ENCODE measurements around the gene PDCD1.
"Not testable (repeated sequence)": the region's sequence is repeated elsewhere in the genome, so short reads cannot be mapped to it uniquely, and the experiment has no call there.

The PDCD1 gene

DNA sequence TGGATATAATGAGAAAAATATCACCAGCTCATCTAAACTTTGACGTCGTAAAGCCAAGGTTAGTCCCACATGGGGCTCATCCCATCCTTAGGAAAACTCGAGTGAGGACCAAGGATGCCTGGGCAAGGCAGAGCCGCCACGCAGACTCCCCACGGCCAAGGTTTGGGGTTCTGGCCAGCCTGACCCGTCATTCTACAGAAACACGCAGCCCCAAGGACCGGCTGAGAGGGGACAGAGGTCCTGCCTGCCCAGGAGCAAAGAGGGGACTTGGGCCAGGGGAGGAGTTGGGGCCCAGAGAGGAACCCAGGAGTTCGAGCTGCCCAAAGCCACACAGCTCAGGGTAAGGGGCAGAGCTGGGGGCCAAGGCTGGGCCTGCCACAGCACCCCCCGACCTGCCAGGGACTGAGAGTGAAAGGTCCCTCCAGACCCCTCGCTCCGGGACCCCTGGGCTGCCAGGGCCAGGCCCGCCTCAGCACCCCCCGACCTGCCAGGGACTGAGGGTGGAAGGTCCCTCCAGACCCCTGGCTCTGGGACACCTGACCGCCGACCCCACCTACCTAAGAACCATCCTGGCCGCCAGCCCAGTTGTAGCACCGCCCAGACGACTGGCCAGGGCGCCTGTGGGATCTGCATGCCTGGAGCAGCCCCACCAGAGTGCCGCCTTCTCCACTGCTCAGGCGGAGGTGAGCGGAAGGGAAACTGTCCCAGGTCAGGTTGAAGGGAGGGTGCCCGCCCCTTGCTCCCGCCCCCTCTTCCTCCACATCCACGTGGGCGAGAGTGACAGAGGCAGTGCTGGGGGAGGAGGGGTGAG lies at the start of gene PDCD1:
PDCD1 (minus strand) TSS at position 689 of the 811 bp plus-strand sequence; CDS start at position 633, 56 bp downstream.
- DNase-seq (ENCODE audit: low spot score): peak; percentile 50

DNA sequence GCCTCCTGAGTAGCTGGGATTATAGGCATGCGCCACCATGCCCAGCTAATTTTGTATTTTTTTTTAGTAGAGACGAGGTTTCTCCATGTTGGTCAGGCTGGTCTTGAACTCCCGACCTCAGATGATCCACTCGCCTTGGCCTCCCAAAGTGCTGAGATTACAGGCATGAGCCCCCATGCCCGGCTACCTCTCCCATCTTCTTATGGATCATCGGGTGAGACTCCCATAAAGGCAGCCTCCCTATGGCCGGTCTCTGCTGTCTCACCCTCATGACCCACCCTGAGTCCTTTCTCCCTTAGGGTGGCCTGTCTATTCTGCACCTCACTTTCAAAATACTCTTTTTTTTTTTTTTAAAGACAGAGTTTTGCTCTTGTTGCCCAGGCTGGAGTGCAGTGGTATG lies 49.1 kb upstream of the PDCD1 start:
- DNase-seq (ENCODE audit: low spot score): not testable (repeated sequence)

DNA sequence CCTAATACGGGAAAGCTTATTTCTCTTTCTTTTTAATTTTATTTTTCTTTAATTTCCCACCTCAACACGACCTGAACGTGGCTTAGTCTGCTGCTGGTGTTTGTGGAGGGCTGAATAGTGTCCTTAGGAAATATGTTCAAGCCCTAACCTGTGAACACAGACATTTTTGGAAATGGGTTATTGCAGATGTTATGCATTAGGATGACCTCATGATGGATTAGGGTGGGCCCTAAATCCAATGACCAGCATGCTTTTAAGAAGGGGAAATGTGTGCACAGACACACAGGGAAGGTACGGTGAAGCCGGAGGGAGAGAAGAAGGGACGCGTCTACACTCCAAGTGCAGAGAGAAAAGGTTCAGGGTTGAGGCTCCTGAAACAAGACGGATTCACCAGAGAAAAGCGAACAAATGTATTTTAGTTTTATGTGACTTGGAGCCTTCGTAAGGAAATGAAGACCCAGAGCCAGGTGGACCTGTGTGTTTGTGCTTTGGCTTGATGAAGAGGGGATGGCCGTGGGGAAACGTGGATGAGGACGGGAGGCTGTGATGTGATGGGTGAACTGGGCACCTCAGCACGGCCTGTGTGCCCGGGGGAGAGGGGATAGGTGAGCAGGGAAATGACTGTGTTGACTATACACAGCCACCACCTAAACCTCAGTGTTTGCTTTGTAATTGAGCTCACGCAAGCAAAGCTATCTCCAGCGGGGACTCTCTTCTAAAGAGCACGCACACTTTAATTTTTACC lies 48.3 kb upstream of the PDCD1 start:
- no peak for DNase-seq (ENCODE audit: low spot score)

DNA sequence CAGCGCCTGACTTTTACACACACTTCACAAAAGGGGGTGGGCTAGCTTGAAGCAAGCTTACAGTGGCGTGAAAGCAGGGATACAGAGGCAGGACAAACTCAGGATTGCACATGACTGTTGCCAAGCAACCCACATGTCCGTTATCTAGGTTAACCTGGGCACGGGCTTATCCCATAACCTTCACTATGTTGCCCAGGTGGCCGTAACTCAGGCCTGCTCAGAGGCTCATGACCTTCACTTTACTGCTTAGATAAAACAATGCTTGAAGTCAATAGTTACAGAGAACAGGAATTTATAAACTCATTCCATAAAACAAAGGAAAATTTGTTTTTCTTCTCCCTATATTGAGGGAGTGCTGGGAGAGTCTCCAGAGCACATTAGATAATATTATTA lies 47.7 kb upstream of the PDCD1 start:
- DNase-seq (ENCODE audit: low spot score): not testable (repeated sequence)

DNA sequence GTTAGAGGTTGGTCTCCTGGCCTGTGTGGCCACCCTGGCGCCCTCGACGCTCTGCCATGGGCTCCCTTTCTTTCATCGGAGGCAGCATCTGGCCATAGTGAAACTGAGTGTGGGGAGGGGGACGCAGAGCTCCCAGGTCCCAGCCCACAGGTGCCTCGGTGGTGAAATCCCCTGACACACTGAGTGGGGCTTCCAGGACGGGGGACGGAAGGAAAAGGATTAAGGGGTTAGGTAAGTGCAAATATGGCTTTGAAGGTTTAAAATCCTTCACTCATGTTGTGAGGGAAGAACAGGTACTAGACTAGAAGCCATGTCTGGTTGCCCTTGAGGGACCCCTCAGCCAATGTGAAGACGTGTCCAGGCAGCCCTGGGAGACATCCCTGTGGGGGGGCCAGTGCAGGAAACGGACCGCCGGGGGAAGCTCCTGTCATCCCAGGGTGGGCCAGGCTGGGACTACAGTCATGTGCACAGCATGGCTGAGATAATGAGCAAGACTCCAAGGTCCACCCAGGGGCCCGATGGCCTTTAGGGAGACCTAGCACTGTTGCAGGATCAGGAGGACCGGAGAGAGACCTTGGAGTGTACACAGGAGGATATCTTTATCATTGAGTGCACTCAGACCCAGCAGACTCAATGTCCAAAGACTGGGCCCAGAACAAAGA lies 47.2 kb upstream of the PDCD1 start:
- DNase-seq (ENCODE audit: low spot score): no peak

DNA sequence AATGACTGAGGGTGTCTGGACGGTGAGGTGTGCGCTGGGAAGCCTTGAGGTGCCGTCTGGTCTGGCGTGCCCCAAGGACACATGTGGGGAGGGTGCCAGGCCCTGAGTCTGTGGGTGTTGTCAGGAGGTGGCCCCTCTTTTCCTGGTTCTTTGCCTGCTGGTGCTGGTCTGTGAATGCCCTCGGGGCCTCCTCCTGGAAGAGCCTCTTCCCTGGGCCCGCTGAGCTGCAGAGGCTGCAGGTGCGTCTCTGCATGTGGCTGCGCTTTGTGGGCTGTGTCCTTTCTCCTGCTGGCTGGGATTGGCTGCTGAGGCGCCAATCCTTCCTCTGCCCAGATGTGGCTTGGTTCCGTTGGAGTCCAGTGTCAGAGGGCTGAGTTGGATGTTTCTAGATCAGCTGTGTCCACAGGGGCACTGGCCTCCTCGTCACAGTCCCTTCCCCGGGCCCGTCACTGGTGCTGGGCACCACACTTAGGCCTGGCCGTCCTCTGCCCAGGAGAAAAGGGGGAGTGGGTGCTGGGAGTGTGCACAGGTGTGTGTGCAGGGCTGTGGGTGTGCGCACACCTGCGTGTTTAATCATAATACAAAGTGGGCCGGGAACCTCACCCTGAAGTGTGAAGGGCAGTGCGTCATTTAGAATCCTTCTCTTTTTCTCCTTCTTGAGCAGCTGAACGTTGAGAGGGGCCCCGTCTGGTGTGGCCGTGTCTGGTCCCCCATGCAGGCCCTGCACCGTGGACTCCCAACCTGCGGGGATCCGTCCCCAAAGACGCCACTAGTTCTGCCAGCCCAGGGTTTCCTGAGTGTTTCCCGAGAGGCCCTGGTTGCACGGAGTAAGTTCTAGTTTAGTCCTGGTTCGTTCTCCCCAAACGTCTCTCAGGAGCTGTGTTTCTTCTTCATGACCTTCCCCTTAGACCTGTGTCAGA lies 46.4 kb upstream of the PDCD1 start:
- DNase-seq (ENCODE audit: low spot score): no peak

DNA sequence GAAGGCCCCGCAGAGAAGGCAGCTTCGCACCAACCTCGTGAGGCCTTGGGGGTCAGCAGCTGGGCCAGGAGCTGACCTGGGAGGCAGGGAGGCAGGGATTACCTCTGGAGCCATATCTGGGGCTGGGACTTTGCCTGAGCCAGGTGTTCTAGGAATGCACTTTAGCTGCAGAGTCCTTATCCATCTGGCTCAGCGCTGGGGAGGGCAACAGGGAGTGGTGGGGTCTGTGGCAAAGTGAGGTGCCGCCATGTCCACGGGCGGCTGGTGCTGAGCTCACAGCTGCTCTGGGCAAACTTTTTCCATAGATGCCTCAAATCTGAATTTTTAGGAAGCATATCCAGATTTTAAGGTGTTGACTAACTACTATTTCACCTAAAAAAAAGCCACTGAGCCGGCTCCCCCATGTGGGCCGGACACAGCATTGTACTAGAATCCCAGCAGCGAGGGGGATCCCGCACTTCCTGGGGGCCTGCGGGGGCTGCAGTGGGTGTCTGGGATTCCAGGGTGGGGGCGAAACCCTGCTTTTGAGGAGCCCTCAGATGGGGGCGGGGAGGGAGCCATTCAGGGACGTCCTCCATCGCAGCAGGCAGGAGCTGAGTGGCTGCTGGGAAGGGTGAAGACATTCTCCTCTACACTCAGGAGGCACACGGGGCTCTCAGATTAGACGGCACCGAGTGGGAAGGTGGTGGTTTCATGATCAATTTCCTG lies 45.5 kb upstream of the PDCD1 start:
- no peak for DNase-seq (ENCODE audit: low spot score)

DNA sequence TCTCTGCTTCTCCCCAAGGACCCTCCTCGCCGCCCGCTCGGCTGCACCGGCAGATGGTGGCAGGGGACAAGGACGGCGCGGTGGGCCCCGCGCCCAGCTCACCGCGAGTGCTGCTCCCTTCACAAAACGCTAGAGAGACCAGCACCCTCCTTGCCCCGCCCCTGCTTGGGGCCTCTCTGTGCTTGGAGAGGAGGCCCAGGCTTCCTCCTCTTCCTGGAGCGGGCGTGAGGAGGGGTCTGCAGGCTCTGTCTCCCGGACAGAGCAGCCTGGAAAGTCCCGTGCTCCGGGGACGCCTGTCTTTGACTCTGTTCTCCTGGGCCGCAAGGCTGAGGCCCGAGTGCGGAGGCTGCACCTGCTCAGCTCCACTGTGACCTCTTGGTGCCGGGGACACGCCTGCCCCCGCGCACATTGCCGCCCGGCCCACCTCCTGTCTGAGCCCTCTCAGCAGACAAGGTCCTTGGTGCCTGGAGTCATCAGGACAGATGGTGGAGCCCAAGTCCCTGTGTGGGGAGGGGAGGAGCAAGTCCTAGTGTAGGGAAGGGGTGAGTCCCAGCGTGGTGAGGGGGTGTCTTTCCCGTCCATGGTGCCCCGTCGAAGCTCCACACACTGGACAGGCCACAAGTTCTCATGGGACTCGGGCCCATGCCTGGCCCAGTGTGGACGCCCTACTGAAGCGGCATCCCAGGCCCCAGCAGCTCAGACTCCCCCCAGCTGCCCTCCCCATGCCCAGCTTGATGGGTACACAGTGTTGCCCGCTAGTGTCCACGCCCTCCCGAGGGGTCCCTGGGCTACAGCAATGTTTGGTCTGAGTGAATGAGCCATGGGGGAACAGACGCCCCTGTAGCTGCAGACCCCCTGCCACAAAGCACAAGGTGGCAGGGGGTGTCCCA lies 44.7 kb upstream of the PDCD1 start:
- DNase-seq (ENCODE audit: low spot score): no peak

DNA sequence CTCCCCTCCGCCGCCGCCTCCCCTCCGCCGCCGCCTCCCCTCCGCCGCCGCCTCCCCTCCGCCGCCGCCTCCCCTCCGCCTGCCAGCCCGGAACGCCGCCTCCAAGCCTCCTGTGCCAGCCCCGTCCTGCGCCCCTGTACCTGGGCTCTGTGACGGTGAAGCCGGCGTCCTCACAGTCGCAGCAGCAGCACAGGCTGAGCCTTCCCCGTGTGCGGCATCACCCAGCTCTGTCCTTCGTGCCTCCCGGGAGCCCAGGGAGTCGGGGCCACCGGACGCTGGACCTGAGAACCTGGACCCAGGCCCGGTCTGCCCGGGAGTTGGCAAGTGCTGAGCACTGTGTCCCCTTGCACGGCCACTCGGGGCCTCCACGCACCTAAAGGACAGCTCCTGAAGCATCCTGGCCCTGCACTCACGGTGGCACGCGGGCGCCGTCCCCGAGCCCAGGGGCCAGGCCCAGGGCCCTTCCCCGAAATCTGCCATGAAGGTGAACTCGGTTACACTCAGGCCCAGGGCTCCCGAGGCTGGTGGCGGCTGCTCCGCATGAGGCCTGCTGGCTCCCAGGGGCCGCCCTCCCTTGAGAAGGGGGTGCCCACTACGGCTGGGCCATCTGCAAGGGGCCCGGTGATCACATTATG lies 43.8 kb upstream of the PDCD1 start:
- DNase-seq (ENCODE audit: low spot score): no peak

DNA sequence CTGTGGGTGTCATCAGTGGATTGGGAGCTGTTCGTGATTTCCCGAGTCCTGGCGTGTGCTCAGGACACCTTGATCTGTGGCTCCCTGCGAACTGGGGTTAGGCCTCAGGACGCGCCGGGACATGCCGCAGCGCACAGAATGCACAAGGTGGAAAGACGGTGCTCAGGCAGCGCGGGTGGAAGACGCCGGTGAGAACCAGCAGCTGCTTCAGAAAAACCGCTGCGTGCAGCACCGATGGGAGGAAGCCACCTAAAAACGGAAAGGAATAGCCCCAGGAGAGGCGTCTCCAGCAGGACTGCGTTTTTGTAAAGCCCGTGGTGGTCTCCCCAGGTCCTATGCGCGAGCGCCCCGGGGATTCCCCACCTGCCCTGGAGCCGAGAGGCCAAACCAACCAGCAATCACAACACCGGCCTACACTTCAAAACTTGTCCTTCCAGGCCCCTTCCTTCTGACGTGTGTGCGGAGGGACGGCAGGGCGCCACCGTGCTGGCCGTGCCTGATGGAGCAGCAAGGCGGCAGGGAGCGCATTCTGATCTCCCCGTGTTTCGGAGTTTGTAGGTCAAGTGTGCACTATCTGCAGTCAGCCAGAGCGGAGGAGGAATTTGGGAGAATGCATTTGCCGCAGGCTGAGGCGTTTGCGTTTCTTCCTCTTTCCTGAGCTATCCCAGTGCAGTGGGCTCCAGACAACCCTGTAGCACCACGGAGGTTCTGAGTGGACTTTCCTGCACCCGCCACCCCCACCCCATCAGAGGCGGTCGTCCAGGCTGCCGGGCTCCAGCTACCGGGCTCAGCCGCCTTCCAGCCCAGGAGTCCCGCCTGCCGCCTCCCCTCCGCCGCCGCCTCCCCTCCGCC lies 43.0 kb upstream of the PDCD1 start:
- DNase-seq (ENCODE audit: low spot score): no peak

DNA sequence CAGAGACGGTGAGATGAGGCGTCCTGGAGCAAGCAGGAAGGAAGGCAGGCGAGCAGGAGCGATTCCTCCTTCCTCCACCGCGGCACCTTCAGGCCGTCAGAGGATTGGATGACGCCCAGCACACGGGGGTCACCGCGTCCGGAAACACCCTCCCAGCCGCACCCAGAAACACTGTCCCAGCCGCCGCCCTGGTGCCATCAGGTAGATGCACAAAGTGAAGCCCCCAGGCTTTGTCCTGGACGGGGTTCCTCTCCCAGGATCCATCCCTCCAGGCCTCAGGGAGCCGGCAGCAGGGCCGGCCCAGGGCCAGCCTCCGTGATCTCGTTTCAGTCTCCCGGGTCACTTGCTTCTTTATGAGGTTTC lies 42.3 kb upstream of the PDCD1 start:
- DNase-seq (ENCODE audit: low spot score): no peak

DNA sequence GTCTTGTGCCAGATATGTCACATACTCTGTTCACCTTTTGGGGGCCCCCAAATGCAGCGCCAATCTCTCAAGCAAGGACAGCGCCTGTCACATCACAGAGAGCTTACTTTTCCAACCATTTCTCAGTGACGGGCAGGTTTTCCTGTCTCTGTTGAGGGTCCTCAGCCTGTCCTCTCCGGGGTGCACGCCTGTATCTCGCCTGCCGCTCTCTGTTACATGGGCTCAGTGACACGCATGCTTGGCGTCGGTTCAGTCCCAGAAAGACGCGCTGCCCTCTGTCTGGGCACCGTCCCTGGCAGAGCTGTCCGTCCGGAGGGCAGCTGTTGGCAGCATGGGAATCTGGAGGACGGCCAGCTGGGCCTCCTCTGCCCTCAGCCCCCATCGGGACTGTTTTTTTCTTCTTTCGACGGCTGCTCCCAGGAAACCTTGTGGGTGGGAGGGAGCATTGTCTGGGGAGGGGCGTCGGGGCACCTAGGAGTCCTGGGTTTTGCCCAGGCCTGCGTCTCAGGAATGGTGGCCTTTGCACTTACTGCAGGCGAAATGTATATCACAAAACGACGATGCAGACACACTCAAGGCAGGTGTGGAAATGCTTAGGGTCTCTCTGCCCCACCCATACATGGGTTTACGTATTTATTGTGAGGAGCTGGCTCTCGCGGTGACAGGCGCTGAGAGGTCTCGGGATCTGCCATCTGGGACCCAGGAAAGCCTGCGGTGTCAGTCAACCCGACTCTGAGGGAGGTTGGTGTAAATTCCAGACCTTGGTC lies 41.7 kb upstream of the PDCD1 start:
- DNase-seq (ENCODE audit: low spot score): no peak

DNA sequence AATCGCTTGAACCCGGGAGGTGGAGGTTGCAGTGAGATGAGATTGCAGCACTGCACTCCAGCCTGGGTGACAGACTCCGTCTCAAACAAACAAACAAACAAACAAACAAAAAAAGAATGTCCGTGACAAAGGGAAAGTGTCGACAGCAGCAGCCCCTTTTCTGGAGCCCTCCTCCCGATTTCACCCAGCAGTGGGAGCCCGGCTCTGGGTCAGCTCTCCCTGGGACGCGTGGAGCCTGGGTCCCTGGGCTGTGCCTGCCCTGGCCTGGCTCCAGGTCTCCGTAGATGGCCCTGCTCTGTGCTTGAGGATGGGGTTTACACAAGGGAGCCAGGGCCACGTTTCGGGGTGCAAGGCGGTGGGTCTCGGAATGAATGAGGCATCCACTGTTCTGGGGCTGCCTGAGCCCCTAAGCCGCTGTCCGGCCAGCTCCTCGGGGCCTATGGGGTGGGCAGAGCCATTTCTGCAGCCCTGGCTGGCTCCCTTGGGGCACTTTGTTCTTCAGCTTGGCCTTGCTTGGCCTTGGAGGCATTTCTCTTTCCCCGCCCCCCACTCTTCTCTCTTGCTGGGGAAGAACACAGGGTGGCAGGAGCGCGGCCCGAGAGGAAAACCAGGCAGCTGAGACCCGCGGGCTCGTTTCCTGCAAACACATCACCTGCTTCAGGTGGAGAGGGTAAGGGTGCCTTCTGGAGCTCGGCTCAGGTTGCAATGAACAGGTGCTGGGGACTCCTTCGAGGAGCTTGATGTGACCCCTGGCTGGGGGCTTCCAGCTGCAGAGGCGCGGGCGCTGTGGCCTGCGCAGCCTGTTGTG lies 40.0 kb upstream of the PDCD1 start:
- no peak for DNase-seq (ENCODE audit: low spot score)

DNA sequence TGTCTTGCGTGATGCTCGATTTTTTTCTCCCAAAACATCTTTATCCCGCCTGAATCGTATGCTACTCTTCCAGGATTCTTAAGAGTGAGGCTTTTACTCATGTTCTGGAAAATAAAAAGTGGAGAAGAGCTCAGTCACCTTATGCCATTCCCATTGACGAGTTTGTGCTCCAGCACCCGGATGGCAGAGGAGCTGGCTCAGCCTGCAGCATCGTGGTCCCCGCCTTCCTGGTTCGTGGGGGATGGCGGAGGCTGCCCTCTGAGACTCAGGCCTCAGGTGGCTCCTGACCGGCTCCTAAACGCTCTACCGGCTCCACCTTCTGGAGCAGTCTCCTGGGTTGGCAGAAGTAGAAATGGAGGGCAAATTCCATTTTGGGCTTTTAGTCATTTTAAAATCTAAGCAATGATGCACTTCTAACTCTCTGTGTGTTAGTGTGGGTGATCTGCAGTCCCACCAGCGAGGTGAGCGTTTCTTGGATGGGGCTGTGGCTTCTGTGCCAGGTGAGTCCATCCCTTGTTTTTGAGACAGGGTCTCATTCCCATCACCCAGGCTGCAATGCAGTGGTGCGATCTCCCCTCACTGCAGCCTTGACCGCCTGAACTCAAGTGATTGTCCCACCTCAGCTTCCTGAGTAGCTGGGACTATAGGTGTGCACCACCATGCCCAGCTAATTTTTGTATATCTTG lies 38.7 kb upstream of the PDCD1 start:
- DNase-seq (ENCODE audit: low spot score): no peak

DNA sequence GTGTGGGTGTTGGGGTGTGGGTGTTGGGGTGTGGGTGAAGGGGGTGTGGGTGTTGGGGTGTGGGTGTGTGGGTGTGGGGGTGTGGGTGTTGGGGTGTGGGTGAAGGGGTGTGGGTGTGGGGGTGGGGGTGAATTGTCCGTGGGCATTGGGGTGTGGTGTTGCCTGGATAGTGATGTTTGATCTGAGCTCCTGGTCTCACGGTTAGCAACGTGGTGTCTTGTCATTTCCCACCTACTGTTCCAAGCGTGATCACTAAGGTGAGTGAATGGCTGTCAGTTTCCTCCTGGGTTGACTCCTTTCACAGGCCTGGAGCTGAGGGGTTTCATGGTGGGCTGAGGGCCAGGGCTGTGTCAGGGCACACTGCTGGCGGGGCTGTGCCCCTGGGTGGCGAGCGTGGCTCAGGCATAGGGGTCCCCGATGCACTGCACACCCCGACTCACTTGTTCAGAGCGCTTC lies 38.1 kb upstream of the PDCD1 start:
- no peak for DNase-seq (ENCODE audit: low spot score)

All from SW480 (cell line).